Dermis microvascular lymphatic vessel endothelial cell (primary cell): ENCODE results near the gene FANCM. TPM values are rescaled to one million over a fixed set of nuclear protein-coding genes. Genes with fewer than 3 reads are reported as not detected.

ENCODE experiments used
- DNase-seq, 2 donors: peaks; one replicate each; pipeline versions ENCODE4 v3.0.0 to v3.0.0-alpha.2; 2010; ENCODE audit warnings: low read depth in 2 of 2
- total RNA-seq: library from RNA; depleted of rRNA; stranded (reverse); fragments of >200 nt; gene quantifications from 2 replicates; pipeline ENCODE4 v1.2.1, GENCODE V29; 2014

The FANCM gene
- total RNA-seq, 1 donor from 2014 or later, result 8.0 TPM

- DNase-seq, result no peak
Observed at GRCh38 chr14:45242706-45243105, 107.0 kb downstream of the FANCM start.

- no peak for DNase-seq
Observed at GRCh38 chr14:45246151-45246550, 110.4 kb downstream of the FANCM start.

- DNase-seq, result no peak
Observed at GRCh38 chr14:45246691-45247090, 111.0 kb downstream of the FANCM start.

- no peak for DNase-seq
Observed at GRCh38 chr14:45247427-45247826, 111.7 kb downstream of the FANCM start.

- DNase-seq, result peak; percentile 87 to 89
Observed at GRCh38 chr14:45249856-45250575, 114.3 kb downstream of the FANCM start.

Other genes with a start within 250 kb of the FANCM start
- 5.4 and 8.9 TPM in 2 replicates for gene KLHL28, start 174.0 kb upstream of the FANCM start, total RNA-seq
- 11.6 and 14.0 TPM in 2 replicates for gene TOGARAM1, start 173.7 kb upstream of the FANCM start, total RNA-seq
- gene PRPF39, start 51.8 kb upstream of the FANCM start, total RNA-seq, result 18.2 TPM in 2 replicates
- gene FKBP3, start 1.4 kb upstream of the FANCM start, total RNA-seq, result 14.8 and 18.2 TPM in 2 replicates
- gene MIS18BP1, start 117.3 kb downstream of the FANCM start, total RNA-seq, result 30.2 and 32.1 TPM in 2 replicates